Keratinocyte (primary cell): Measurements from ENCODE around the gene INTS1. TPM values are rescaled to one million over a fixed set of nuclear protein-coding genes. Genes with fewer than 3 reads are reported as not detected.

ENCODE experiments used
- DNase-seq: peaks from one replicate; pipeline ENCODE4 v3.0.0-alpha.2; 2011; ENCODE audit warnings: low read depth, missing footprints, low spot score
- FAIRE-seq: peaks from 2 replicates; lab custom pipeline; 2011; peaks lifted over from hg19 to GRCh38; lab: Jason Lieb, UNC
- H2AFZ ChIP-seq: 2 replicates; pipeline ENCODE4 v1.6.0; 2012; ENCODE audit warnings: low read length, control low read depth, inconsistent platforms; ENCODE audit not compliant: control insufficient read depth
- H3K27ac ChIP-seq: 2 replicates; pipeline ENCODE4 v1.5.1; 2011; ENCODE audit warnings: low read length; ENCODE audit not compliant: control insufficient read depth, insufficient read depth
- H3K27me3 ChIP-seq: 3 replicates; pipeline ENCODE4 v1.6.0; 2011; ENCODE audit warnings: low read length; ENCODE audit not compliant: control insufficient read depth, insufficient read depth; ENCODE audit errors: extremely low read depth
- H3K36me3 ChIP-seq, 2 experiments: 2 replicates in 1 of 2; 3 replicates in 1 of 2; pipeline ENCODE4 v1.5.1; 2011; ENCODE audit warnings: low read length in 2 of 2, mild to moderate bottlenecking in 1 of 2; ENCODE audit not compliant: control insufficient read depth in 2 of 2, insufficient read depth in 2 of 2; ENCODE audit errors: extremely low read depth in 1 of 2
- H3K4me1 ChIP-seq: 3 replicates; pipeline ENCODE4 v1.5.1; 2011; ENCODE audit warnings: low read length; ENCODE audit not compliant: control insufficient read depth, insufficient read depth; ENCODE audit errors: extremely low read depth
- H3K4me2 ChIP-seq: 3 replicates; pipeline ENCODE4 v1.6.0; 2011; ENCODE audit warnings: low read depth, low read length; ENCODE audit not compliant: control insufficient read depth, insufficient read depth; ENCODE audit errors: extremely low read depth
- H3K4me3 ChIP-seq, 3 experiments: fragments of 200-600 bp in 1 of 3; sonication (generic) in 1 of 3; 2 replicates in 2 of 3; 3 replicates in 1 of 3; pipeline ENCODE4 v1.5.1; 2011 to 2016; ENCODE audit warnings: low read length in 3 of 3, mild to moderate bottlenecking in 3 of 3, control low read depth in 2 of 3, inconsistent platforms in 1 of 3, low read depth in 1 of 3, mixed read lengths in 1 of 3, mixed run types in 1 of 3, moderate library complexity in 1 of 3; ENCODE audit not compliant: control insufficient read depth in 2 of 3, insufficient read depth in 2 of 3; ENCODE audit errors: extremely low read depth in 1 of 3
- H3K79me2 ChIP-seq: 2 replicates; pipeline ENCODE4 v1.6.0; 2012; ENCODE audit warnings: low read length; ENCODE audit not compliant: control insufficient read depth, insufficient read depth
- H3K9ac ChIP-seq: 3 replicates; pipeline ENCODE4 v1.6.0; 2011; ENCODE audit warnings: low read length; ENCODE audit not compliant: control insufficient read depth, insufficient read depth; ENCODE audit errors: extremely low read depth
- H3K9me1 ChIP-seq: 3 replicates; pipeline ENCODE4 v1.6.0; 2011; ENCODE audit warnings: low read length; ENCODE audit not compliant: control insufficient read depth, insufficient read depth; ENCODE audit errors: extremely low read depth
- H3K9me3 ChIP-seq: 2 replicates; pipeline ENCODE4 v1.5.1; 2012; ENCODE audit warnings: low read depth, low read length; ENCODE audit not compliant: control insufficient read depth
- H4K20me1 ChIP-seq: 3 replicates; pipeline ENCODE4 v1.6.0; 2011; ENCODE audit warnings: low read length; ENCODE audit not compliant: control insufficient read depth, insufficient read depth; ENCODE audit errors: extremely low read depth
- CTCF ChIP-seq, 3 experiments: IDR thresholded peaks in 1 of 3; conservative IDR thresholded peaks in 1 of 3; optimal IDR thresholded peaks in 1 of 3; 2 replicates in 2 of 3; 3 replicates in 1 of 3; pipeline versions ENCODE3 to v1.5.1; 2011; ENCODE audit warnings: low read length in 3 of 3, mild to moderate bottlenecking in 3 of 3, moderate library complexity in 2 of 3, control low read depth in 1 of 3, inconsistent platforms in 1 of 3; ENCODE audit not compliant: insufficient read depth in 2 of 3; ENCODE audit errors: extremely low read depth in 1 of 3
- EZH2 ChIP-seq: IDR thresholded peaks from one replicate; pipeline ENCODE4 v1.6.1; 2012; ENCODE audit warnings: inconsistent platforms, mild to moderate bottlenecking, low read length, moderate library complexity
- dilution Hi-C: fragments of 300-500 bp; cut with MboI; formaldehyde crosslinking; loops from one replicate; pipeline ENCODE4 v1.7.0; 2020; ENCODE audit warnings: low sequenced_read_pairs; ENCODE audit not compliant: extremely low pct_ligation_motif_present
- polyA plus RNA-seq, 5 experiments: library from polyadenylated mRNA; depleted of rRNA in 3 of 5; stranded (reverse) in 3 of 5; stranded (forward) in 1 of 5; unstranded in 1 of 5; fragments of >200 nt; gene quantifications; 1 replicate in 1 of 5; 2 replicates in 3 of 5; 3 replicates in 1 of 5; pipeline versions ENCODE4 v1.2.1 to v1.2.3, GENCODE V29; 2011 to 2012; ENCODE audit warnings: missing spikeins in 2 of 5, low read depth in 1 of 5, low replicate concordance in 1 of 5

The INTS1 gene
- polyA plus RNA-seq, 1 donor (not counting 4 experiments of a cell fraction or from before 2014, with no cell fraction given) = 10.6 TPM

- H3K36me3 ChIP-seq = peaks cover 4 to 8% of the 10 kb centered on the region in 2 experiments
- no peaks in the 10 kb centered on the region for H3K27me3 ChIP-seq
- H3K27ac ChIP-seq = peak overlapping the region; percentile 90
- peaks cover 51% of the 10 kb centered on the region for H3K79me2 ChIP-seq
- dilution Hi-C loops = no loop called here
- peaks cover 9% of the 10 kb centered on the region for H4K20me1 ChIP-seq
- H3K9me1 ChIP-seq = peaks cover 3% of the 10 kb centered on the region
- H3K4me1 ChIP-seq = peaks cover 46% of the 10 kb centered on the region
- H2AFZ ChIP-seq = no peak overlapping the region
- peak overlapping the region; percentile 80 to 89 (median 80) for H3K4me3 ChIP-seq
- TF ChIP-seq EZH2 = no peak
- TF ChIP-seq CTCF (optimal IDR thresholded peaks at IDR 0.05 in 1 of 3, IDR thresholded peaks at IDR 0.05 in 1 of 3, conservative IDR thresholded peaks at IDR 0.05 in 1 of 3; ENCODE audit: extremely low read depth in 1 of 3, insufficient read depth in 2 of 3, low read length in 3 of 3) = no peak
- H3K4me2 ChIP-seq = peak overlapping the region; percentile 83
- peak; percentile 84 for DNase-seq
- FAIRE-seq = peak; percentile 95
- no peaks in the 10 kb centered on the region for H3K9me3 ChIP-seq
- H3K9ac ChIP-seq = peak overlapping the region; percentile 86
These were observed 28.5 kb upstream of the INTS1 start for GRCh38 chr7:1532456-1533254.

- H3K27ac ChIP-seq = peak overlapping the region; percentile 90
- DNase-seq = no peak
- dilution Hi-C loops = no loop called here
These were observed 27.8 kb upstream of the INTS1 start for GRCh38 chr7:1531979-1532455.

More at GRCh38 chr7:1531979-1532455, 27.8 kb upstream of the INTS1 start:
- H2AFZ ChIP-seq = no peak overlapping the region
- H3K9me1 ChIP-seq = peaks cover 3% of the 10 kb centered on the region
- H3K9me3 ChIP-seq = no peaks in the 10 kb centered on the region
- TF ChIP-seq EZH2 = no peak
- TF ChIP-seq CTCF (optimal IDR thresholded peaks at IDR 0.05 in 1 of 3, IDR thresholded peaks at IDR 0.05 in 1 of 3, conservative IDR thresholded peaks at IDR 0.05 in 1 of 3; ENCODE audit: extremely low read depth in 1 of 3, insufficient read depth in 2 of 3, low read length in 3 of 3) = no peak
- H3K4me2 ChIP-seq = peak overlapping the region; percentile 83
- no peak for FAIRE-seq
- peaks cover 47% of the 10 kb centered on the region for H3K79me2 ChIP-seq
- H3K9ac ChIP-seq = peak overlapping the region; percentile 86
- no peaks in the 10 kb centered on the region for H3K27me3 ChIP-seq
- peaks cover 4 to 8% of the 10 kb centered on the region in 2 experiments for H3K36me3 ChIP-seq
- peak overlapping the region; percentile 80 to 89 (median 80) for H3K4me3 ChIP-seq
- H3K4me1 ChIP-seq = peaks cover 45% of the 10 kb centered on the region
- peaks cover 9% of the 10 kb centered on the region for H4K20me1 ChIP-seq
